Nephron progenitor cell (in vitro differentiated cells): Measurements from ENCODE around the gene LMBR1.
"Not testable (repeated sequence)": the region's sequence is repeated elsewhere in the genome, so short reads cannot be mapped to it uniquely, and the experiment has no call there.

Source experiments
- DNase-seq: peaks from one replicate; pipeline ENCODE4 v3.0.0; 2021
- H3K27ac Mint-ChIP-seq: 2 replicates; pipeline ENCODE4 v1.8.0; 2021; ENCODE audit warnings: mild to moderate bottlenecking, moderate library complexity, mixed read lengths
- H3K27me3 Mint-ChIP-seq: 2 replicates; pipeline ENCODE4 v1.8.0; 2021; ENCODE audit warnings: mild to moderate bottlenecking, low read depth, mixed read lengths; ENCODE audit not compliant: poor library complexity
- H3K36me3 Mint-ChIP-seq: 2 replicates; pipeline ENCODE4 v1.8.0; 2021; ENCODE audit warnings: low read depth, mixed read lengths
- H3K4me1 Mint-ChIP-seq: 2 replicates; pipeline ENCODE4 v1.8.0; 2021; ENCODE audit warnings: mixed read lengths
- H3K4me3 Mint-ChIP-seq: 2 replicates; pipeline ENCODE4 v1.8.0; 2021; ENCODE audit warnings: mild to moderate bottlenecking, moderate library complexity, mixed read lengths
- H3K9me3 Mint-ChIP-seq: 2 replicates; pipeline ENCODE4 v1.8.0; 2021; ENCODE audit warnings: mild to moderate bottlenecking, moderate library complexity, mixed read lengths
- TF ChIP-seq, protein P1 (sequence below): fragments of 200-600 bp; sonication (generic); IDR thresholded peaks from 2 replicates; pipeline ENCODE4 v1.5.0; 2021; ENCODE audit warnings: antibody characterized with exemption

LMBR1 gene

GRCh38 chr7:156903232-156903909 is 10.4 kb upstream of the LMBR1 start:
- no peak for DNase-seq
- no peaks in the 10 kb centered on the region for H3K36me3 Mint-ChIP-seq
- no peak overlapping the region for H3K27ac Mint-ChIP-seq
- TF ChIP-seq, protein P1, sequence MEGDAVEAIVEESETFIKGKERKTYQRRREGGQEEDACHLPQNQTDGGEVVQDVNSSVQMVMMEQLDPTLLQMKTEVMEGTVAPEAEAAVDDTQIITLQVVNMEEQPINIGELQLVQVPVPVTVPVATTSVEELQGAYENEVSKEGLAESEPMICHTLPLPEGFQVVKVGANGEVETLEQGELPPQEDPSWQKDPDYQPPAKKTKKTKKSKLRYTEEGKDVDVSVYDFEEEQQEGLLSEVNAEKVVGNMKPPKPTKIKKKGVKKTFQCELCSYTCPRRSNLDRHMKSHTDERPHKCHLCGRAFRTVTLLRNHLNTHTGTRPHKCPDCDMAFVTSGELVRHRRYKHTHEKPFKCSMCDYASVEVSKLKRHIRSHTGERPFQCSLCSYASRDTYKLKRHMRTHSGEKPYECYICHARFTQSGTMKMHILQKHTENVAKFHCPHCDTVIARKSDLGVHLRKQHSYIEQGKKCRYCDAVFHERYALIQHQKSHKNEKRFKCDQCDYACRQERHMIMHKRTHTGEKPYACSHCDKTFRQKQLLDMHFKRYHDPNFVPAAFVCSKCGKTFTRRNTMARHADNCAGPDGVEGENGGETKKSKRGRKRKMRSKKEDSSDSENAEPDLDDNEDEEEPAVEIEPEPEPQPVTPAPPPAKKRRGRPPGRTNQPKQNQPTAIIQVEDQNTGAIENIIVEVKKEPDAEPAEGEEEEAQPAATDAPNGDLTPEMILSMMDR: no peak
- peaks cover 21% of the 10 kb centered on the region for H3K4me1 Mint-ChIP-seq
- no peaks in the 10 kb centered on the region for H3K9me3 Mint-ChIP-seq
- no peak overlapping the region for H3K4me3 Mint-ChIP-seq
- peaks cover 15% of the 10 kb centered on the region for H3K27me3 Mint-ChIP-seq

DNA sequence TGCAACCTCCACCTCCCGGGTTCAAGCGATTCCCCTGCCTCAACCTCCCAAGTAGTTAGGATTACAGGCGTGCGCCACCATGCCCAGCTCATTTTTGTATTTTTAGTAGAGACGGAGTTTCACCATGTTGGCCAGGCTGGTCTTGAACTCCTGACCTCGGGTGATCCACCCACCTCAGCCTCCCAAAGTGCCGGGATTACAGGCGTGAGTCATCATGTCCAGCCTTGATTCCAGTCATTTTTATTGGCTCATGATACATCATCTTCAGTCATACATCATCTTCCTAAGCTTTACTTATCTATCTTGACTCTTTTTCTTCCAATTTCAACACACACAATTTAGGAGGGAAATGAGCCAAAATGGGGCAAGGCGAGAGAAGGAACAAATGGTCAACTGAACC is 7.1 kb upstream of the LMBR1 start:
- H3K27ac Mint-ChIP-seq, H3K36me3 Mint-ChIP-seq, DNase-seq, H3K4me3 Mint-ChIP-seq, H3K9me3 Mint-ChIP-seq: not testable (repeated sequence)
- H3K4me1 Mint-ChIP-seq: peaks cover 13% of the 10 kb centered on the region
- H3K27me3 Mint-ChIP-seq: peaks cover 14% of the 10 kb centered on the region

DNA sequence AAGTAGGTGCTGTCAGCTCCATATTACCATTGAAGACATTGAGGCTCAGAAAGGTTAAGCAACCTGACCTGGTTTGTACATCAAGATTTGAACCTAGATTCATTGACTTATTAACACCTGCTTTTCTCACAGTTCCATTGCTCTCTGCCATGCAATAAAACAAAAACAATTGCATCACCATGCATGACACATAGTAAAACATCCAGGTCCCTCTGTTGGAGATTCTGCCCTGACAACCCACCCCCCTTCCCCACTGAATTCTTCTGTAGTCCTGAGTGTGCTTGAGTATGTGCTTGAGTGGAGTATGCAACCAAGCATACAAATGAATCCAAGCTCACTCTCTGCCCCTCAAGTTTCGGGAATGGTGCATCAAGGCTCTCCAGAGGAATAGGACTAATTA is 6.0 kb upstream of the LMBR1 start:
- Mint-ChIP-seq H3K36me3 (no peaks in the 10 kb centered on the region), H3K9me3 (no peaks in the 10 kb centered on the region), H3K4me1 (peaks cover 13% of the 10 kb centered on the region), H3K4me3 (no peak overlapping the region), H3K27ac (no peak overlapping the region), H3K27me3 (peaks cover 17% of the 10 kb centered on the region)
- DNase-seq: no peak
- TF ChIP-seq, protein P1: no peak

- TF ChIP-seq, protein P1: no peak
- H3K36me3 Mint-ChIP-seq: no peaks in the 10 kb centered on the region
- H3K9me3 Mint-ChIP-seq: no peaks in the 10 kb centered on the region
- no peak overlapping the region for H3K27ac Mint-ChIP-seq
- H3K4me3 Mint-ChIP-seq: no peak overlapping the region
- no peak for DNase-seq
- H3K4me1 Mint-ChIP-seq: peaks cover 6% of the 10 kb centered on the region
- H3K27me3 Mint-ChIP-seq: peaks cover 13% of the 10 kb centered on the region
Observed at GRCh38 chr7:156897673-156898072, 4.7 kb upstream of the LMBR1 start.

GRCh38 chr7:156896388-156897022 is 3.5 kb upstream of the LMBR1 start:
- no peak for DNase-seq
- Mint-ChIP-seq H3K36me3 (no peaks in the 10 kb centered on the region), H3K27ac (no peak overlapping the region), H3K4me1 (peaks cover 12% of the 10 kb centered on the region), H3K4me3 (no peak overlapping the region), H3K27me3 (peaks cover 13% of the 10 kb centered on the region), H3K9me3 (no peaks in the 10 kb centered on the region)
- TF ChIP-seq, protein P1: no peak

DNA sequence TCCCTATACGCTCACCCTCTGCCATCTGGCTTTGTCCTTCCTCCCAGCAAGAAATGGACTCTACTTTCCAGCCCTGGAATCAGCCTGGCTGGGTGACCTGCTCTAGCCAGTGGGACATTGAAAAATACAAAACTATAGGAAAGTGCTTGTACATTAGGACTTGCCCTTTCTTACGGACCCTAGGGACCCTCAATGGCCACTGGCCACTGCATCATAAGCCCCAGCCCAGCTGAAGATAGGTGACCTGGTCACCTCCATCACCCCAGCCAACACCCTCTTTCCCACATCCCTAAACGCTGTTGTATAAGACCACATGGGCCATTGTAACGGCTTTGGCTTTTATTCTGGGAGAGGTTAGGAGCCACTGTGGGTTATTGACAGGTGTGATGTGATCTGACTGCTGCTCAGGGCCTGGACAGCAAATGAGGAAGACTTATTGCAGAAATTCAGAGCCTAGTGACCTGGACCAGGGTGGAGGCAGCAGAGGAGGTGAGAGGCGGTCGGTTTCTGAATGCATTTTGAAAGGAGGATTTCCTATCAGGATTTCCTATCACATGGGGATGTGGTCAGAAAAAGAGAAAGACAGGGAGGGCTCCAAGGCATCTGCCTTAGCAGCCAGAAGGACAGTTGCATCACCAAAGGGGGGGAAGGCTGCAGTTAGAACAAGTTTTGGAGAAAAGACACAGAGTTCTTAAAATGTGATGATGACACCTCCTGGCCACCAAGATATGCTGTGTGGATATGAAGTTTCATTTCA is 2.2 kb upstream of the LMBR1 start:
- no peak overlapping the region for H3K27ac Mint-ChIP-seq
- no peaks in the 10 kb centered on the region for H3K9me3 Mint-ChIP-seq
- TF ChIP-seq, protein P1: no peak
- H3K4me3 Mint-ChIP-seq: peak overlapping the region; percentile 63
- peaks cover 12% of the 10 kb centered on the region for H3K4me1 Mint-ChIP-seq
- peaks cover 13% of the 10 kb centered on the region for H3K27me3 Mint-ChIP-seq
- no peak for DNase-seq
- H3K36me3 Mint-ChIP-seq: peaks cover under 1% of the 10 kb centered on the region
